Measurements from ENCODE around the gene PDGFA.

Gene PDGFA

GRCh38 chr7:516606-517456 is 2.8 kb downstream of the PDGFA start:
- no peak for DNase-seq

GRCh38 chr7:516216-516605 is 3.4 kb downstream of the PDGFA start:
- no peak for DNase-seq

DNA sequence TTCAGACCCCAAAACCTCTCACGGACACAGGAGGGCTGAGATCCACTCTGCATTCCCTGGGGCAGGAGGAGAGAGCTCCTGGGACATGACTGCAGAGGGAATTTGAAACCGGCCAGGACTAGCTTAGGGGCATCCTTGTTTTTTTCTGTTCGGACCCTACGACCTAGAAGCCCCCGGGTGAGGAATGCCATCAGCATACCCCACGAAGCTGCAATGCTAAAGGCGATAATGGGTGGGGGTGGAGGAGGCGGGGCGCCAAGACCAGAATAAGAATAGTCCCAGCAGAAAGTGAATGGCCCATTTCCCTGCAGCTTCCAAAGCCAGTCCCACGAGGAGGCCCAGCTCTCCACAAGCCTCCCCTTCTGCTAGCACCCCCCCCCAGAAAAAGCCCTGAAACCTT is 4.0 kb downstream of the PDGFA start:
- DNase-seq, result no peak

GRCh38 chr7:514651-515598 is 4.7 kb downstream of the PDGFA start:
- DNase-seq, result no peak

DNA sequence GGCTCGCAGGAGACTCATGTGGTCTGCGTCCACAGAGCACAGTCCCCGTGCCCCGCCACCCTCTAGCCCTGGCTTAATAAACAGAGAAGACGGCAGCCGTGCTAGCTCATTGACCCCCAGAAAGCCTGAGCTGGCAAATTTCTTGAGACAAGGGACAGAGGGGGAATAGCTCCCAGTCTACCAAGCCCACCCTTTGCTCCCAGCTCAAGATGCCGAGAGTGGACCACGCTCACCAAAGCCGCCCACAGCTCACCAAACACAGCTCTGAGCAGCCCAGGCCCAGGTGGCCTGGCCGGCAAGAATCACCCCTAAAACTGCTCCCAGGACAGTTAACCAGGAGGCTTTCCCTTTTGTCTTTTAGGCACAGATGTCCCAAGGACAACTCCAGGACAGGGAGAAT is 5.4 kb downstream of the PDGFA start:
- DNase-seq, result no peak

GRCh38 chr7:513521-514166 is 6.0 kb downstream of the PDGFA start:
- DNase-seq, result no peak

- DNase-seq, result no peak
Measured at GRCh38 chr7:512541-513311, 6.9 kb downstream of the PDGFA start.

DNA sequence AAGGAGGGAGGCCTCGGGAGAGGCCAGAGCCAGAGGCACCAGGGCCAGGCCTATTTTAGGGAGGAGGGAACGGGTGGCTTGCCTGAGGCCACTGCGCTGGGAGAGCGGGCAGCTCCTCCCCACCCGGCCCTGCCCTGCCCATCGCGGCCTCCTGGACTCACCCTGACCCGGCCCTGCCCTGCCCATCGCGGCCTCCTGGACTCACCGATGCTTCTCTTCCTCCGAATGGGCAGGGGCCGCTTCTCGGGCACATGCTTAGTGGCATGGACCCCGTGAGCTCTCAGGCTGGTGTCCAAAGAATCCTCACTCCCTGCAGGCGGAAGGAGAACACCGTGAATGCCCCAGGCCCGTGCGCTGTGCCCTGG is 7.5 kb downstream of the PDGFA start:
- DNase-seq, result no peak

DNA sequence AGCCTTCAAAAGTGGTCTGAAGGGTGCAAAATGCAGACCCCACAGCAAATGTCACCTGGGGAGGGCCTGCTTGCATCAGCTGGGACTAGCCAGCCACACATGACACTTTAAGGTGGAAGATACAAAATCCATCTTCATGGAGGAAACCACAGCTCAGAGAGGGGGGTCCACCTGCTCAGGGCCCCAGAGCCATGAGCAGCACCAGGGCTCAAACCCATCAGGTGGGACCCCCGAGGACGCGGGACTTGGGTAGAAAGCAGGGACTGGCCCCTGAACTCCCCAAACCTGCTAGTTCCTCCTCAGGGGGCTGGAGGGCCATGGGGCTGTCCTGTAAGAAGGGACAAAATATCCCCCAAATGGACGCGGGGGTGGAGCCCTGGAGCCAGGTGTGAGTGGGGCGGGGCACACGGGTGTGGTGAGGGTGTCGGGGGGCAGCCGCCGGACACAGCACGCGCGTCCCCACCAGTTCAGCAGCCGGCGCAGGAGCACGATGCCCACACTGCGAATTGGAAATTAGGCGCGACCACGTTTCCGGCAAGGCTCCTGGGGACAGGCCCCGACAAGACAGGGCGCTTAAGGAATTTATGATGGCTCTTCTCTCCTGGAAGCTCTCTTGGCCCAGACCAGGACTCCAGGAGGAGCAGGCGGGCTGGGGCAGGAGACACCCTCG is 8.0 kb downstream of the PDGFA start:
- no peak for DNase-seq

GRCh38 chr7:510782-511281 is 8.8 kb downstream of the PDGFA start:
- no peak for DNase-seq

DNA sequence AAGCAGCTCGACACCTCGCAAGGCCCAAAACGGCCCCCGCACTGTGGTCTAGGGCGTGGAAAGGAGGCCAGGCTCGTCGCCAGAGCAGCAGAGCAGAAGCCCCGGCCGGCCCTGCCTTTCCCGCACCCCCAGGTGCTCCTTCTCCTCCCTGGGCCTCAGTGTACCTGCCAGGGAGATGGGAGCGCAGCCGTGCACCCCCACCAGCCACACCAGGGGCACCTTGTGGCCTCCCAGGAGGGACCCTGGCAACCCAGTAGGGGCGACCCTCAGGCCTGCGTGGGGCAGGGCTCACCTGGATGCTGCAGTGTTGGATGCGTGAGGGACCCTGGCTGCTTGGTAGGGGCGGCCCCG is 9.5 kb downstream of the PDGFA start:
- no peak for DNase-seq

DNA sequence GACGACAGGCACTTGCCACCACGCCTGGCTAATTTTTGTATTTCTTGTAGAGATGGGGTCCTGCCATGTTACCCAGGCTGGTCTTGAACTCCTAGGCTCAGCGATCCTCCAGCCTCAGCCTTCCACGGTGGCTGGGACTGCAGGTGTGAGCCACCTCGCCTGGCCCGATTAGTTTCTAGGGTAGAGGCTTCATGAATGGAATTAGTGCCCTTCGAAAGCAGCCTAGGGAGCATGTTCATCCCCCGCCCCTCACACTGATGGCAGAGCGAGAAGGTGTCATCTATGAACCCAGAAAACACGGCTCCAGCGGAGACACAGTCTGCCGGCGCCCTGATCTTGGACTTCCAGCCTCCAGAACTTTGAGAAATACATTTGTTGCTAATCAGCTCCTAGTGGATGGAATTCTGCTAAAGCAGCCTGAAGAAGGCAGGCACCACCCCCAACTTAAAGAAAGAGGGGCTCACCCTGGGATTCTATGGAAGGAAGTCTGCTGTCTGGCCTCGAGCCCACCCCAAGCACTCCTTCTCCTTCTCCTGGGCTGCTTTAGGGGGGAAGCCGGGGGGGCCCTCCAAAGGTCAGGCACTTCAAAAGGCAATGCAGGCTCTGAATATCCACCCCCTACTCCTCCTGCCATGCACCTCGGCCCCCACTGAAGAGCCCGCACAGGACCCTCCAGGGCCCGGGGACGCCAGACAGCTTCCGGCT is 10.1 kb downstream of the PDGFA start:
- no peak for DNase-seq

- DNase-seq, result no peak
Measured at GRCh38 chr7:508461-509170, 11.0 kb downstream of the PDGFA start.

DNA sequence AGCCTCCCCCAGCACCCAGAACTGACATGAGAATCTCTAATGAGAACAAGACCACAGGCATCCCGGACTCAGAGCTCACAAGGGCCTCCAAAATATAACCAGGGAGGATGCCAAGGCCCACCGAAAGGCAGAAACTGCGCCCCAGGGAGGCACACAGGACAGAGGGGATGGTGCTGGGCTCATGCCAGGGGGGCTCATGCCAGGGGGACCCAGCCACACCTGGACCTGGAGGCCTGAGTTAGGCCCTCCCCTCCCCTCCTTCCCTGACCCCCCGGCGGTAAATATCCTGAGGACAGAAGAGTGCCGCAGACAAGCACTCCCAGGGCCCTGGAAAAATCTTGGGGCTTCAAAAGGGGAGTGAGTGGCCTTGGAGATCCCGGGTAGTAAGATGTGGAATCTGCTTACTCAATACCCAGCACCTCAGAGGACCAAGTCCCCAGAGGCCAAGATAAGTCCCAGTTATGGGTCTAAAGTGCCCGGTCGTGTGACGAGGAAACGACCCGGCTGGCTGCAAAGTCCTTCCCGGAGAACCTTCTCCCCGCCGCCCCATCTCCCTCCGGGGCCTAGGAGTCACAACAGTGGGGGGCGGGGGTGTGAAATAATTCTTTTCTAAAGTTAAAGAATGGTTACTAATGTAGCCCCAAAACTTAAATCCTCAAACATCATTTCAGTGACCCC is 11.9 kb downstream of the PDGFA start:
- no peak for DNase-seq

DNA sequence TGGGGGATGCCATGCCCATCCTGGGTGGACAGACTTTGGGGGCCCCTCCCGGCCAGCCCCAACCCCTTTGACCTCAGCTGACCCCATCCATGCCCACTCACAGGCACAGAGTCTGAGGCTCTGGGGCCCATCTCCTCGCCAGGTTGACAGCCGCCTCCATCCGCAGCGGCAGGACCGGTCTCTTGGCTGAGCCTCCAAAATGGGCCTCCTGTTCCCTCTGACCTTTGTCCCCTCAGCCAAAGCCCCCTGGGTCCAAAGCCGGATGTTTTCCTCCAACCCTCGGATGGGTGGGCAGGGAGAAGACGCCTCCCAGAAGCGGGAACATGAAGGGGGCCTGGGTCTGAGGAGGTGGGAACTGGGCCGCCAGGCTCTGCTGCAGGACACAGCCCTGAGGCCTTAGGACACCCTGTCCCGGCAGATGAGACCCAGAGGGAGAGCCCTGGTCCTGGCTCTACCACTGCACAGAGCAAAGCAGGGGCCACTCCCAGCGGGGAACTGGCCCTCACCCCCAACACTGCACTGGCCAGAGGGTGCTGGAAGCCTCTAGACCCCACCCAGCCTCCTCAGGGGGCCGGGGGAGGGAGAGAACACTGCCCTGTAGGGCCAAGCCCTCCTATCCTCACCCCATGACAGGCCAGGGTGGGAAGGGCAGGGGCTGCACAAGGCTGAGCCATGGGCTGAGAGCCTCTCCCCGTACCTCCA is 12.6 kb downstream of the PDGFA start:
- no peak for DNase-seq

DNA sequence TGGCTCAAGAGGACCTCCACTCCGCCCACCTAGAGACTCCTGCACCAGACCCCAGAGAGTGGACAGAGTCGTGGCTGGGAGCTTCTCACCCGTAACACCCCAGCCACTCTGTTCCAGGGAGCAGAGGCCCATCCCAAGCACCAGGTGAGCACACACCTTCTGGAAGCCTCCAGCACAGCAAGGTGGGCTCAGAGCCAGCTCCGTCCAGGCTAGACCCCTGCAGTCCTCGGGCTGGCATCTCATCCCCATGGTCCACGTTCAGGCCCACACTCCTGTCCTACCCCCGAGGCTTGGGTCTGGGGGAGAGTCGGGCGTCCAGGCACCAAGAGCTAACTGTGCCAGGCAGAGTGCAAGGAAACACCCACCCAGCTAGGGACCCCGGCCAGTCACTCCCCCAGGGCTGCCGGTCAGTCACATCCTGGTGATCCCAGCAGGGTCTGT is 13.2 kb downstream of the PDGFA start:
- no peak for DNase-seq

DNA sequence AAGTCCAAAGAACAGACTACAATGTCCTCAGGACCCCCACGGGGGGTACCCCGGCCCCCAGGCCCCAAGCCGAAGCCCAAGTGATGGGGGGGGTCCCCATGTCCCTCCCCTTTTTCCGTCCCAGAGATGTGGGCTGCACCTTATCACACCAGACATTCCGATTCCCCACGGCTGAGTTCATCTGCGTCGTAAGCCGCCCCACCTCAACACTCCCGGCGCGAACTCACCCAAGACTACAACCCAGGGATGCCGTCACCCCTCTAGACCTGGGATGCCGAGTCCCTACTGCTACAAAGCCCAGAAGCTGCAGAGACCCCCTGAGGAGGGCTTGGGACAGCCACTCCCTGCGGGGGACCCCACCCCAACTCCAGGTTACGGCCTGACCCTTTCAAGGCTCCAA is 14.5 kb downstream of the PDGFA start:
- no peak for DNase-seq

DNA sequence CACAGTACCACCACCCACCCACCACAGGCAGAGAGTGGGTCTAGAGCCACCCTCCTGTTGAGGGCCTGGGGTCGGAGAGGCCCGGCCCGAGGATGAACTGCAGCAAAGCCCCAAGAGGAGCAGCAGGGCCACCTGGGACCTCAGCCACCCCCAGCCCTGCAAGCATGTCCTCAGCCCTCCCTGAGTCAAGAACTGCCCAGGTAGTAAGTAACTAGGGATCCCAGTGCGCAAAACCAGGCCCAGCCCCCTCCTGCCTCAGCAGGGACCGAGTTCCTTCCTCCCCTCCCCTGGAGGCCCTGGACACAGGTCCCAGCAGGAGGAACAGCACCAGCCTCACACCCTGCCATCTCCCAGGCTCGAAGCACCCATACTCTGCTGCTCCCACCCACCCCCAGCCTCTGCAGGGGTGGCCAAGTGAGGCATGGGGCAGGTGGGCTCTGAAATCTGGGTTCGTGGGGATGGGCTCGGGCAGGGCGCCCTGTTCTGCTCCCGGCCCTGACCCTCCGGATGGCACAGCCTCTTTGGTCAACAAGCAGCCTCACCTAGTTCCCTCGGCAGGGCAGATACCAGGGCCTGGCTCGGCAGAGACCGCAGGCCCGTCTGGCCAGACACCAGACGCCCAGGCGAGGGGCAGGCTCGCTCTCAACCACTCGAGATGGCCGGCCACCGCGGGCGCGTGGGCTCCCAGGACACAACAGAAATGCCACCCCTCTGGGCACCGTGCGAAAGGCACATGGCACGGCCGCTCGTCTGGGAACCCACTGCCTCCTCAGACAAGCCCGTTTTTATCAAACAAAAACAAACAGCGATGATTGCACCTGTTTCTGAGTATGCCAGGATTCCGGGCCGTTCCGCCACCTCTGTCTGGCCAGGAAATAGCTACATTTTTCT is 15.2 kb downstream of the PDGFA start:
- no peak for DNase-seq

Data from T-helper 9 cell (primary cell).